Measurements from ENCODE around the gene SH3BP2.

GRCh38 chr4:2865196-2865780 is 72.4 kb downstream of the SH3BP2 start:
- TF ChIP-seq CTCF (IDR thresholded peaks at IDR 0.05) (no peak), POLR2AphosphoS5 (IDR thresholded peaks at IDR 0.05) (no peak)

Measured in transverse colon (tissue), 4 donors.